Esophagus muscularis mucosa (tissue), 4 donors: ENCODE results near the gene DAB1. TPM values are rescaled to one million over a fixed set of nuclear protein-coding genes. Genes with fewer than 3 reads are reported as not detected.
A peak's percentile ranks its signal among the peaks of the same experiment; 100 is the strongest.

ENCODE experiments used
- DNase-seq: peaks from one replicate; pipeline ENCODE4 v3.0.0-alpha.2; 2017; ENCODE audit errors: extremely low spot score
- H3K27ac ChIP-seq, 4 donors: fragments of 200-600 bp; sonication (generic); replicated peaks in 1 of 4; 1 replicate in 3 of 4; 2 replicates in 1 of 4; pipeline ENCODE4 v1.5.1; 2016 to 2019; ENCODE audit warnings: mild to moderate bottlenecking in 1 of 4
- H3K27me3 ChIP-seq, 4 donors: fragments of 200-600 bp; sonication (generic); one replicate each; pipeline versions ENCODE4 v1.5.1 to v1.6.0; 2016 to 2019
- H3K36me3 ChIP-seq, 4 donors: fragments of 200-600 bp; sonication (generic); one replicate each; pipeline ENCODE4 v1.5.1; 2016 to 2019
- H3K4me1 ChIP-seq, 4 donors: fragments of 200-600 bp; sonication (generic); one replicate each; pipeline ENCODE4 v1.5.1; 2016 to 2019
- H3K4me3 ChIP-seq, 4 donors: fragments of 200-600 bp; sonication (generic); 1 replicate in 2 of 4; 2 replicates in 2 of 4; pipeline ENCODE4 v1.5.1; 2016 to 2019; ENCODE audit warnings: mild to moderate bottlenecking in 4 of 4, moderate library complexity in 1 of 4
- H3K9me3 ChIP-seq, 4 donors: fragments of 200-600 bp; sonication (generic); 1 replicate in 3 of 4; 2 replicates in 1 of 4; pipeline ENCODE4 v1.5.1; 2016 to 2019
- EP300 ChIP-seq: sonication (generic); formaldehyde crosslinking; IDR thresholded peaks from one replicate; pipeline ENCODE4 v1.6.1; 2017; ENCODE audit warnings: antibody characterized with exemption
- POLR2A ChIP-seq: fragments of 450-650 bp; IDR thresholded peaks from one replicate; pipeline ENCODE4 v1.6.1; 2017; ENCODE audit warnings: antibody characterized with exemption, moderate library complexity, mild to moderate bottlenecking, low read depth
- POLR2AphosphoS5 ChIP-seq, 2 donors: sonication (generic); formaldehyde crosslinking; IDR thresholded peaks; one replicate each; pipeline ENCODE4 v1.6.1; 2017; ENCODE audit warnings: antibody characterized with exemption in 2 of 2
- WGBS: methylation state at CpG from one replicate; pipeline ENCODE4 v1.1.5; 2018; 5-methylcytosine and 5-hydroxymethylcytosine counted together
- intact Hi-C: fragments of 100-400 bp; cut with DNase I; formaldehyde crosslinking; loops from one replicate; pipeline ENCODE4 v1.15.1; 2023
- total RNA-seq, 4 donors: library from RNA; depleted of rRNA; stranded (reverse); fragments of >200 nt; gene quantifications; one replicate each; pipeline versions ENCODE4 v1.1.0 to v1.2.1, GENCODE V29; 2016
- TF ChIP-seq, protein P1 (sequence below), 3 experiments: fragments of 200-600 bp in 2 of 3; fragments of 450-650 bp in 1 of 3; sonication (generic) in 2 of 3; IDR thresholded peaks; one replicate each; pipeline ENCODE4 v1.5.1; 2017 to 2019; ENCODE audit warnings: antibody characterized with exemption in 3 of 3, mild to moderate bottlenecking in 2 of 3, moderate library complexity in 1 of 3

DAB1 gene
- total RNA-seq, 4 donors from 2014 or later, result 0.26 to 1.3 (median 0.37) TPM

DNA sequence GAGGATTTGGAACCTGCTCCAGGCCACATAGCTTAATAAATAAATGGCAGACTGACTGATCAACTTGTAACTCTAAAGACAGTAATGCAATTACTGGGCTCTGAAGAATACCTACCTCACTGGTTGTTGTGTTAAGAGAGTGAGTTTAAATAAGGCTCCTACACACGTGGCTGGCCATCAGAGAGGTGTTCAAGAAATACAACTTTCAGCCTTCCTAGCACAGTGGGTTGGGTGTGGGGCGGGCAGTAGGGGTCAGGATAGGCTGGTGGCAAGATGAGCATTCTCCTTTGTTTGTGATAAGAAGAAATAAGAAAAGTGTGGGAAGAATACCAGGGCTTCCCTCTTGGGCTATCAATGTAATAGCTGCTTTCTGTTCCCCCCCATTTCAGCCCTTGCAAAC lies 151.3 kb downstream of the DAB1 start:
- WGBS, result 92% methylated on average over 2 of the region's 2 CpGs
- intact Hi-C loops, result no loop called here
- peak; percentile 47 for DNase-seq

GRCh38 chr1:57272150-57272549 lies 151.7 kb downstream of the DAB1 start:
- peak; percentile 89 for DNase-seq
- intact Hi-C loops, result no loop called here
- no peaks in the 10 kb centered on the region for H3K36me3 ChIP-seq
- 100% methylated on average over 2 of the region's 2 CpGs for WGBS
- peaks cover 0 to 8% (median 0%) of the 10 kb centered on the region in 4 donors for H3K27me3 ChIP-seq
- H3K27ac ChIP-seq, result no peak overlapping the region
- no peak overlapping the region for H3K4me3 ChIP-seq
- peaks cover 0 to 1% (median 0%) of the 10 kb centered on the region in 4 donors for H3K9me3 ChIP-seq
- TF ChIP-seq EP300, result no peak
- TF ChIP-seq POLR2A, result no peak
- no peak for TF ChIP-seq POLR2AphosphoS5 (IDR thresholded peaks at IDR 0.05)
- TF ChIP-seq, protein P1, sequence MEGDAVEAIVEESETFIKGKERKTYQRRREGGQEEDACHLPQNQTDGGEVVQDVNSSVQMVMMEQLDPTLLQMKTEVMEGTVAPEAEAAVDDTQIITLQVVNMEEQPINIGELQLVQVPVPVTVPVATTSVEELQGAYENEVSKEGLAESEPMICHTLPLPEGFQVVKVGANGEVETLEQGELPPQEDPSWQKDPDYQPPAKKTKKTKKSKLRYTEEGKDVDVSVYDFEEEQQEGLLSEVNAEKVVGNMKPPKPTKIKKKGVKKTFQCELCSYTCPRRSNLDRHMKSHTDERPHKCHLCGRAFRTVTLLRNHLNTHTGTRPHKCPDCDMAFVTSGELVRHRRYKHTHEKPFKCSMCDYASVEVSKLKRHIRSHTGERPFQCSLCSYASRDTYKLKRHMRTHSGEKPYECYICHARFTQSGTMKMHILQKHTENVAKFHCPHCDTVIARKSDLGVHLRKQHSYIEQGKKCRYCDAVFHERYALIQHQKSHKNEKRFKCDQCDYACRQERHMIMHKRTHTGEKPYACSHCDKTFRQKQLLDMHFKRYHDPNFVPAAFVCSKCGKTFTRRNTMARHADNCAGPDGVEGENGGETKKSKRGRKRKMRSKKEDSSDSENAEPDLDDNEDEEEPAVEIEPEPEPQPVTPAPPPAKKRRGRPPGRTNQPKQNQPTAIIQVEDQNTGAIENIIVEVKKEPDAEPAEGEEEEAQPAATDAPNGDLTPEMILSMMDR (IDR thresholded peaks at IDR 0.05), result no peak
- H3K4me1 ChIP-seq, result no peaks in the 10 kb centered on the region

More for the DNA sequence above, 151.3 kb downstream of the DAB1 start:
- no peaks in the 10 kb centered on the region for H3K4me1 ChIP-seq
- TF ChIP-seq, protein P1 (IDR thresholded peaks at IDR 0.05), result no peak
- TF ChIP-seq POLR2AphosphoS5 (IDR thresholded peaks at IDR 0.05) (no peak), POLR2A (no peak), EP300 (no peak)
- no peaks in the 10 kb centered on the region for H3K36me3 ChIP-seq
- peaks cover 0 to 8% (median 0%) of the 10 kb centered on the region in 4 donors for H3K27me3 ChIP-seq
- no peak overlapping the region for H3K27ac ChIP-seq
- no peak overlapping the region for H3K4me3 ChIP-seq
- H3K9me3 ChIP-seq, result no peaks in the 10 kb centered on the region

DNA sequence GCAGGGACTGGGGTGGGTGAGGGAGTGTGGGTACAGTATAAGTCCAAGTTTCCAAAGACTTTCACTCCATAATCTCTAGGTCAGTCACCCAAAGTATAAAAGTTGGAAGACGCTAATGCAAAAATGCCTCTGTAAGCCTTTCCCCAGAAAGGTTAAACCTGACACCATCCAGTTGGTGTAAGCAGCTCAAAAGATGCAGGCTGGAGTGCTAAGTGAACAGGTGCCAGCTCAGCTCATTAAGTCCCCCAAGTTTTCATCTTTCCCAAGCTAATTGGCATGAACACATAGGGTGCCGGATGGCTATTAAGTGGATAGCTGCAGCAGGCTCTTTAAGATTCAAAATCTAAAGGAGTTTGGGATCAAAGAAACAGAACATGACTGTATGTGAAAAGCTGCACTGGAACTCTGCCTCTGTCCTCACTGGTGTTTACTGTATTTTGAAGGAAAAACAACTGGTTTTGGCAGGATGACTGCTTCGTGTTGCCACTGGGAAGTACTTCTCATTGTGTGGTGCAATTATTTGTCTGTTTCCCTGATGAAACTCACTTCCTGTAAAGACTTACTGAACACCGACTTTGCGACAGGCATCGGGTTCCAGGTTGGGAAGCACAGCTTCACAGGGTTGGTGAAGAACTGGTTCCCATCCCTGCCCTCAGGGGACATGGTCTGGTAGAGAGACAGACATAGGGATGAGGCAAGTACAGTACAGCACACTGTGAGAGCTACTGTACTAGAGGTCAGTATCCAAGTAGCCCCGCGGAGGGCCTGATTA lies 152.7 kb downstream of the DAB1 start:
- TF ChIP-seq POLR2A, result no peak
- no peak for TF ChIP-seq POLR2AphosphoS5 (IDR thresholded peaks at IDR 0.05)
- TF ChIP-seq EP300, result no peak
- TF ChIP-seq, protein P1 (IDR thresholded peaks at IDR 0.05), result no peak
- Histone ChIP-seq H3K4me3 (no peak overlapping the region), H3K27me3 (peaks cover 0 to 8% (median 0%) of the 10 kb centered on the region in 4 donors), H3K27ac (no peak overlapping the region), H3K4me1 (no peaks in the 10 kb centered on the region), H3K9me3 (peaks cover 0 to 3% (median 0%) of the 10 kb centered on the region in 4 donors), H3K36me3 (no peaks in the 10 kb centered on the region)
- whole genome bisulfite sequencing, result 83% methylated on average over 6 of the region's 8 CpGs
- intact Hi-C loops, result no loop called here
- peak; percentile 75 for DNase-seq

DNA sequence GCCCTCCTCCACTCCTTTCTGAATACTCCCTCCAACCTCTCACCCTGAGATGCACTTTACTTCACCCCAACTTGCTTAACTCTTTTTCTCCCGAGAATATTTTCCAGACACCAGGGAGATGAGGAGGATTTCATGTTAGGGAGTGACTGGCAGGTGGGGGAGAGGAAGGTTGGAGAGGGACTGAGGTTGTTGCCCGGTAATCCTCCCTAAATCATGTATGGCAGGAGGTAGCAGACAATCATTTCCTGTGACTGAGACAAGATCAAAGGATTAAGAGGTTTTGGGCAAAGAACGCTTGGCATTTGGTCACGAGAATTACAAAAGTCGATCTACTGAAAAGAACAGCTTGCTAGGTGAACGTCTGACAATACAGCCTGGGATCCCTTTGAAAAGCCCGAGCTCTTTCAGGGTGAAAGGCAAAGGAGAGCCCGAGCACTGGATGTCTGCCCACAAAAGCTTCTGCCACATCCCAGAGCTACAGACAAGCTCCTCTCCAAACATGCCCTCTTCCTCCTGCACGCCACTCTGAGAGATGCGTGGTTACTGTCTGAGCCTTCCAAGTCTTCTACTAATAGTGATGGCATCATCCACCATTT lies 154.1 kb downstream of the DAB1 start:
- intact Hi-C loops, result no loop called here
- 72% methylated on average over 9 of the region's 10 CpGs for WGBS
- peaks cover 0 to 8% (median 0%) of the 10 kb centered on the region in 4 donors for H3K27me3 ChIP-seq
- H3K27ac ChIP-seq, result no peak overlapping the region
- H3K9me3 ChIP-seq, result peaks cover 0 to 3% (median 0%) of the 10 kb centered on the region in 4 donors
- H3K4me3 ChIP-seq, result no peak overlapping the region
- TF ChIP-seq, protein P1 (IDR thresholded peaks at IDR 0.05), result no peak
- no peak for TF ChIP-seq POLR2AphosphoS5 (IDR thresholded peaks at IDR 0.05)
- DNase-seq, result peak; percentile 77
- H3K36me3 ChIP-seq, result no peaks in the 10 kb centered on the region
- no peaks in the 10 kb centered on the region for H3K4me1 ChIP-seq
